GM12878 (cell line): ENCODE data around the gene FOXD2. TPM values are rescaled to one million over a fixed set of nuclear protein-coding genes. Genes with fewer than 3 reads are reported as not detected.

Source experiments
- ATAC-seq: fragments of 200-7000 bp; cut with Tn5 transposase; 3 replicates; pipeline ENCODE4 v1.9.1; 2020; ENCODE audit warnings: mild to moderate bottlenecking, moderate library complexity
- BruUV-seq: library from RNA; stranded (reverse); fragments of 400-500 nt; replicated peaks from 2 replicates; lab custom pipeline; 2021; lab: Mats Ljungman, UMichigan
- CTCF ChIA-PET: fragments of 300-600 bp; sonication (Branson Sonifier 250); formaldehyde crosslinking; extraction: SDS; loops from one replicate; lab custom pipeline; 2021; ENCODE audit warnings: inconsistent platforms; lab: Yijun Ruan, JAX
- POLR2A ChIA-PET: fragments of 350-600 bp; formaldehyde crosslinking; extraction: SDS; loops from one replicate; lab custom pipeline; 2021; ENCODE audit warnings: inconsistent platforms; lab: Charles Lee
- RAD21 ChIA-PET: fragments of 300-600 bp; sonication (Branson Sonifier 250); formaldehyde crosslinking; loops from one replicate; lab custom pipeline; 2023; ENCODE audit warnings: antibody characterized with exemption; ENCODE audit not compliant: unreplicated experiment; lab: Charles Lee
- SMC1A ChIA-PET: fragments of 300-600 bp; sonication (Branson Sonifier 250); formaldehyde crosslinking; loops from one replicate; lab custom pipeline; 2023; ENCODE audit not compliant: unreplicated experiment, uncharacterized antibody; lab: Charles Lee
- DNase-seq: peaks from one replicate; pipeline ENCODE4 v3.0.0-alpha.2; 2011; ENCODE audit warnings: low read depth, low spot score
- FAIRE-seq: peaks from 3 replicates; lab custom pipeline; 2011; peaks lifted over from hg19 to GRCh38; lab: Jason Lieb, UNC
- H2AFZ ChIP-seq: 2 replicates; pipeline ENCODE4 v1.6.0; 2011; ENCODE audit warnings: low read depth, low read length, control low read depth; ENCODE audit not compliant: control insufficient read depth
- H3K27ac ChIP-seq: 2 replicates; pipeline ENCODE4 v1.5.1; 2011; ENCODE audit warnings: control low read depth; ENCODE audit not compliant: control insufficient read depth, insufficient read depth
- H3K27me3 ChIP-seq, 2 experiments: replicated peaks in 1 of 2; 2 replicates each; pipeline versions ENCODE4 v1.6.0 to v1.6.1; 2011; ENCODE audit warnings: low read length in 1 of 2; ENCODE audit not compliant: control insufficient read depth in 2 of 2, insufficient read depth in 2 of 2
- H3K36me3 ChIP-seq, 2 experiments: 2 replicates each; pipeline ENCODE4 v1.5.1; 2011; ENCODE audit warnings: low read length in 1 of 2; ENCODE audit not compliant: control insufficient read depth in 2 of 2, insufficient read depth in 2 of 2
- H3K4me1 ChIP-seq: 2 replicates; pipeline ENCODE4 v1.6.1; 2011; ENCODE audit warnings: mild to moderate bottlenecking, low read length, moderate library complexity, mixed read lengths; ENCODE audit not compliant: control insufficient read depth, insufficient read depth
- H3K4me2 ChIP-seq: 2 replicates; pipeline ENCODE4 v1.6.0; 2011; ENCODE audit warnings: control low read depth; ENCODE audit not compliant: control insufficient read depth, insufficient read depth
- H3K4me3 ChIP-seq: fragments of 200-600 bp; sonication (generic); 2 replicates; pipeline ENCODE4 v1.5.1; 2016
- H3K79me2 ChIP-seq: 2 replicates; pipeline ENCODE4 v1.6.0; 2011; ENCODE audit warnings: low read length; ENCODE audit not compliant: control insufficient read depth, insufficient read depth
- H3K9ac ChIP-seq: 2 replicates; pipeline ENCODE4 v1.8.0; 2011; ENCODE audit warnings: low read length, control low read depth, mixed read lengths; ENCODE audit not compliant: control insufficient read depth, insufficient read depth
- H3K9me3 ChIP-seq: replicated peaks from 3 replicates; pipeline ENCODE4 v1.5.1; 2011; ENCODE audit warnings: mild to moderate bottlenecking, low read length; ENCODE audit not compliant: control insufficient read depth, insufficient read depth
- H4K20me1 ChIP-seq: 2 replicates; pipeline ENCODE4 v1.6.0; 2011; ENCODE audit not compliant: control insufficient read depth, insufficient read depth
- LARP7 ChIP-seq: fragments of 450-650 bp; IDR thresholded peaks from 2 replicates; pipeline ENCODE4 v1.6.1; 2017; ENCODE audit warnings: mild to moderate bottlenecking
- NR2F1 ChIP-seq: fragments of 450-650 bp; conservative IDR thresholded peaks from 2 replicates; pipeline ENCODE4 v1.6.1; 2017; ENCODE audit warnings: mild to moderate bottlenecking
- RAD51 ChIP-seq: fragments of 450-650 bp; IDR thresholded peaks from 2 replicates; pipeline ENCODE4 v1.6.1; 2016; ENCODE audit warnings: moderate library complexity, mild to moderate bottlenecking, inconsistent platforms
- RCOR1 ChIP-seq: conservative IDR thresholded peaks from 2 replicates; pipeline ENCODE4 v1.6.1; 2012; ENCODE audit warnings: low read depth, low read length, improper control_type of control experiment
- STAT1 ChIP-seq: fragments of 450-650 bp; conservative IDR thresholded peaks from 2 replicates; pipeline ENCODE4 v1.6.1; 2014; ENCODE audit warnings: antibody characterized with exemption, mild to moderate bottlenecking
- TCF3 ChIP-seq: IDR thresholded peaks from 2 replicates; pipeline ENCODE4 v1.6.1; 2012; ENCODE audit warnings: low read depth, mild to moderate bottlenecking, low read length, borderline replicate concordance; ENCODE audit not compliant: insufficient read depth
- ZBTB4 ChIP-seq: fragments of 450-650 bp; formaldehyde crosslinking; IDR thresholded peaks from 2 replicates; pipeline ENCODE4 v1.4.0; 2022; ENCODE audit warnings: mild to moderate bottlenecking, moderate library complexity
- ZSCAN29 ChIP-seq: fragments of 450-650 bp; IDR thresholded peaks from 2 replicates; pipeline ENCODE4 v1.6.1; 2017; ENCODE audit warnings: mild to moderate bottlenecking, moderate library complexity
- WGBS: methylation state at CpG from one replicate; pipeline ENCODE4 v1.1.6; 2016; ENCODE audit warnings: low lambda C conversion rate; ENCODE audit not compliant: insufficient replicate concordance, insufficient coverage; ENCODE audit errors: missing lambda C conversion rate; 5-methylcytosine and 5-hydroxymethylcytosine counted together
- in situ Hi-C: fragments of 300-500 bp; cut with MboI; formaldehyde crosslinking; loops from 9 replicates; pipeline ENCODE4 v1.14.3; 2018; ENCODE audit warnings: mixed read lengths
- intact Hi-C: fragments of 100-400 bp; cut with micrococcal nuclease; formaldehyde crosslinking; loops from one replicate; pipeline ENCODE4 v1.14.2; 2022; ENCODE audit not compliant: unreplicated experiment
- polyA plus RNA-seq, 11 experiments: library from polyadenylated mRNA; depleted of rRNA in 4 of 11; unstranded in 6 of 11; stranded (reverse) in 5 of 11; fragments of >200 nt; fragmentation: Nextera tagmentation in 4 of 11; fragmentation: Illumina TruSeq in 1 of 11; extraction: Ambion mirVana in 4 of 11; extraction: Trizol in 1 of 11; gene quantifications; 1 replicate in 1 of 11; 2 replicates in 10 of 11; pipeline versions ENCODE4 v1.2.1 to v1.2.3, GENCODE V29; 2011 to 2016; ENCODE audit warnings: inconsistent platforms in 2 of 11, missing spikeins in 2 of 11, low read depth in 1 of 11
- total RNA-seq, 4 experiments: library from RNA; depleted of rRNA in 3 of 4; stranded (reverse); fragments of >200 nt in 3 of 4; fragmentation: Illumina TruSeq in 1 of 4; extraction: Trizol in 1 of 4; gene quantifications; 2 replicates each; pipeline versions ENCODE4 v1.2.1 to v1.2.3, GENCODE V29; 2013 to 2021
- TF ChIP-seq, protein P1 (sequence below): fragments of 450-650 bp; IDR thresholded peaks from 2 replicates; pipeline ENCODE4 v1.6.1; 2016; ENCODE audit warnings: mild to moderate bottlenecking
- TF ChIP-seq, protein P2 (sequence below): fragments of 450-650 bp; conservative IDR thresholded peaks from 2 replicates; pipeline ENCODE4 v1.6.1; 2017; ENCODE audit warnings: mild to moderate bottlenecking, moderate library complexity

The FOXD2 gene
- total and polyA plus RNA-seq, 10 of the 15 experiments (the other 5 are each of a cell fraction or from before 2014, with no cell fraction given), result under 0.01 to 0.27 (median 0.04) TPM; not detected in 1

GRCh38 chr1:47436304-47436978, 1.4 kb upstream of the FOXD2 start (continued):
- TF ChIP-seq, protein P1, sequence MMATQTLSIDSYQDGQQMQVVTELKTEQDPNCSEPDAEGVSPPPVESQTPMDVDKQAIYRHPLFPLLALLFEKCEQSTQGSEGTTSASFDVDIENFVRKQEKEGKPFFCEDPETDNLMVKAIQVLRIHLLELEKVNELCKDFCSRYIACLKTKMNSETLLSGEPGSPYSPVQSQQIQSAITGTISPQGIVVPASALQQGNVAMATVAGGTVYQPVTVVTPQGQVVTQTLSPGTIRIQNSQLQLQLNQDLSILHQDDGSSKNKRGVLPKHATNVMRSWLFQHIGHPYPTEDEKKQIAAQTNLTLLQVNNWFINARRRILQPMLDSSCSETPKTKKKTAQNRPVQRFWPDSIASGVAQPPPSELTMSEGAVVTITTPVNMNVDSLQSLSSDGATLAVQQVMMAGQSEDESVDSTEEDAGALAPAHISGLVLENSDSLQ, result 0 out of 2 replicates have a peak, but pooled peaks have one; percentile 6
- 0 out of 2 replicates have a peak, but pooled peaks have one; percentile 35 for TF ChIP-seq RCOR1

DNA sequence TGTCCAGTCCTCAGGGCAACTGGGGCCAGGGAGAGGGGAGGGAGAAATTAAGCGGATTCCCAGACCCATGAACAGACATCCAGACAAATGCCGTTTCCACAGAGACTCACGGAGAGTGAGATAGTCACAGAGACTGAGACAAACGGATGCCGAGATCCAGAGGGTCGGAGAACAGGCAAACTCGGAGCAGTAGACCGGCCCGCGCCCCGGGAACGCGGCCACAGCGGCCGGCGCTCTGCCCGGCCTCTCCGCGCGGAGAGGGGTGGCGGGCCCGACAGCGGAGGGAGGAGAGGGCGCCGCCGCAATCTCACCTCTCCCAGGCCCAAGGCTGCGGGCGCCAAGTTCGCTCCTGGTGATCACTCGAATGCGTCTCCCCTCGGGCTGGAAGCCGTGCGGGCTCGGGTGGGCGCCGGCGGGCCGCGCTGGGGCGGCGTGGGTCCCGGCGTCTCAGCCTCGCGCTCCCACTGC, 831 bp upstream of the FOXD2 start:
- Histone ChIP-seq H3K4me2 (peak overlapping the region; percentile 98), H3K27ac (peak overlapping the region; percentile 58), H3K36me3 (no peaks in the 10 kb centered on the region), H3K4me1 (peaks cover 14% of the 10 kb centered on the region), H3K9me3 (no peaks in the 10 kb centered on the region), H3K9ac (peak overlapping the region; percentile 77), H4K20me1 (no peaks in the 10 kb centered on the region), H3K27me3 (peaks cover 11 to 14% of the 10 kb centered on the region in 2 experiments), H2AFZ (peak overlapping the region; percentile 96), H3K79me2 (peaks cover 2% of the 10 kb centered on the region; the same call in 1 of the 2 replicates), H3K4me3 (peak overlapping the region; percentile 88)
- in situ Hi-C loops (no loop called here), intact Hi-C loops (loop anchor here (1.0 to 10.0 kb wide), 5 partner anchors 48 to 290 kb away; partner anchors contain the start of gene CMPK1)
- FAIRE-seq, result no peak
- no TSS peak for BruUV-seq
- ATAC-seq, result peak; percentile 20
- no peak for DNase-seq
- SMC1A ChIA-PET, result interaction anchor here (0.6 to 1.6 kb wide), 7 partner anchors 12 to 290 kb away, joined by 3 to 4 read pairs (median 3); no protein-coding TSS in a partner anchor
- POLR2A ChIA-PET, result interaction anchor here (1.0 kb wide), 2 partner anchors 84 to 102 kb away, joined by 3 to 4 read pairs; no protein-coding TSS in a partner anchor
- CTCF ChIA-PET, result interaction anchor here (0.6 to 3.8 kb wide), 38 partner anchors 9 to 316 kb away, joined by 3 to 22 read pairs (median 4); partner anchors contain the start of gene PDZK1IP1
- RAD21 ChIA-PET, result interaction anchor here (0.8 to 2.1 kb wide), 17 partner anchors 8 to 291 kb away, joined by 3 to 11 read pairs (median 4); partner anchors contain the start of genes CMPK1 and STIL
- WGBS, result 3% methylated on average over 20 of the region's 46 CpGs
- TF ChIP-seq RAD51 (no peak), ZSCAN29 (peak; percentile 63; the same call in 1 of the 2 replicates), STAT1 (0 out of 2 replicates have a peak, but pooled peaks have one; percentile 27), NR2F1 (peak; percentile 50; the same call in 1 of the 2 replicates), LARP7 (peak; percentile 73), ZBTB4 (CRISPR knock-in tag) (no peak), TCF3 (no peak)
- TF ChIP-seq, protein P2, sequence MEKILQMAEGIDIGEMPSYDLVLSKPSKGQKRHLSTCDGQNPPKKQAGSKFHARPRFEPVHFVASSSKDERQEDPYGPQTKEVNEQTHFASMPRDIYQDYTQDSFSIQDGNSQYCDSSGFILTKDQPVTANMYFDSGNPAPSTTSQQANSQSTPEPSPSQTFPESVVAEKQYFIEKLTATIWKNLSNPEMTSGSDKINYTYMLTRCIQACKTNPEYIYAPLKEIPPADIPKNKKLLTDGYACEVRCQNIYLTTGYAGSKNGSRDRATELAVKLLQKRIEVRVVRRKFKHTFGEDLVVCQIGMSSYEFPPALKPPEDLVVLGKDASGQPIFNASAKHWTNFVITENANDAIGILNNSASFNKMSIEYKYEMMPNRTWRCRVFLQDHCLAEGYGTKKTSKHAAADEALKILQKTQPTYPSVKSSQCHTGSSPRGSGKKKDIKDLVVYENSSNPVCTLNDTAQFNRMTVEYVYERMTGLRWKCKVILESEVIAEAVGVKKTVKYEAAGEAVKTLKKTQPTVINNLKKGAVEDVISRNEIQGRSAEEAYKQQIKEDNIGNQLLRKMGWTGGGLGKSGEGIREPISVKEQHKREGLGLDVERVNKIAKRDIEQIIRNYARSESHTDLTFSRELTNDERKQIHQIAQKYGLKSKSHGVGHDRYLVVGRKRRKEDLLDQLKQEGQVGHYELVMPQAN, result peak; percentile 53; the same call in 1 of the 2 replicates
